AG08395 (cell line): ENCODE data around the gene NASP.

Experiments used
- DNase-seq: peaks from one replicate; pipeline ENCODE4 v3.0.0; 2012; ENCODE audit warnings: mixed read lengths, low spot score

Gene NASP

GRCh38 chr1:45667321-45668111 is 83.7 kb downstream of the NASP start:
- DNase-seq = no peak
